Measurements from ENCODE around the gene PRG3. TPM values are rescaled to one million over a fixed set of nuclear protein-coding genes. Genes with fewer than 3 reads are reported as not detected.

The PRG3 gene
- total and polyA plus RNA-seq, 2 of the 4 experiments (the other 2 are of a cell fraction): not detected

DNA sequence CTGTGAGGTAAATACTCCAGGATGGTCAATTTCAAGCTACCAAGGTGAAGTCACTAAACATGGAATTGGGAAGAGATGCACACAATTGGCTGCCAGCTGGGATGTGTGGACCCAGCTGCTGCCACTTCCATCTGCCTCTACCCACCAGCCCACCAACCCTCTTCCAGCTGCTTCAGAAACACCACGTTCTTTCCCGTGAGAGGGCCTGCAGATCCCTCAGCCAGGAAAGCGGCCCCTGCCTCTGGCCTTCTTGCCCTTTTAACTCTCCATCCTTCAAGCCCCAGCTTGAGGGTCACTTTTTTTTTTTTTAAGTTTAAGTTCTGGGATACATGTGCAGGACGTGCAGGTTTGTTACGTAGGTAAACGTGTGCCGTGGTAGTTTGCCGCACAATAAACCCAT, 20.0 kb downstream of the PRG3 start:
- Histone ChIP-seq H3K79me1 (ENCODE audit: low read depth in 1 of 2, low read length in 2 of 2) (no peaks in the 10 kb centered on the region), H2AFZ (replicated peaks; ENCODE audit: low read length, poor library complexity) (no peak overlapping the region), H3K4me3 (ENCODE audit: insufficient read depth, low read depth, low read length) (no peak overlapping the region), H2BK15ac (ENCODE audit: low read depth, low read length) (no peak overlapping the region), H3K27ac (ENCODE audit: insufficient read depth, low read length) (no peak overlapping the region), H3K4me2 (ENCODE audit: low read depth, low read length) (no peak overlapping the region), H2BK120ac (ENCODE audit: low read depth, low read length) (no peak overlapping the region), H3K14ac (replicated peaks; ENCODE audit: low read depth, low read length) (no peak overlapping the region), H4K8ac (ENCODE audit: low read depth in 2 of 2, low read length in 2 of 2) (no peak overlapping the region), H3K9ac (ENCODE audit: low read depth, low read length) (no peak overlapping the region), H3K27me3 (ENCODE audit: control insufficient read depth, insufficient read depth, low read length) (peaks cover 46% of the 10 kb centered on the region), H2AK9ac (replicated peaks; ENCODE audit: low read depth, low read length, poor library complexity) (no peak overlapping the region), H3K4ac (ENCODE audit: low read depth, low read length) (no peak overlapping the region), H3K9me3 (ENCODE audit: control insufficient read depth, insufficient read depth, low read length) (peaks cover 3% of the 10 kb centered on the region; the same call in 1 of the 2 replicates), H2AK5ac (ENCODE audit: low read depth, low read length) (no peak overlapping the region), H2BK20ac (ENCODE audit: low read depth, low read length) (no peak overlapping the region), H3K23ac (ENCODE audit: low read depth, low read length) (no peak overlapping the region), H3K36me3 (ENCODE audit: control insufficient read depth, insufficient read depth, low read length) (no peaks in the 10 kb centered on the region), H2BK5ac (ENCODE audit: low read depth, low read length, poor library complexity, severe bottlenecking) (no peak overlapping the region), H4K20me1 (ENCODE audit: insufficient read depth, low read length) (no peaks in the 10 kb centered on the region), H3K18ac (ENCODE audit: low read depth, low read length) (no peak overlapping the region), H3K4me1 (ENCODE audit: control insufficient read depth, insufficient read depth, low read length) (no peaks in the 10 kb centered on the region), H3K56ac (ENCODE audit: extremely low read depth, insufficient read depth, low read length) (no peak overlapping the region), H4K5ac (ENCODE audit: low read depth, low read length) (no peak overlapping the region), H3K9me1 (ENCODE audit: insufficient read depth, low read length) (no peaks in the 10 kb centered on the region), H4K91ac (ENCODE audit: insufficient read depth, low read depth, low read length) (no peak overlapping the region)
- TF ChIP-seq BHLHE40 (IDR thresholded peaks at IDR 0.05; ENCODE audit: low read depth, low read length) (no peak), MAZ (IDR thresholded peaks at IDR 0.05; ENCODE audit: borderline replicate concordance, low read depth, low read length) (no peak), SMC3 (IDR thresholded peaks at IDR 0.05; ENCODE audit: low read depth, low read length) (no peak), CEBPB (IDR thresholded peaks at IDR 0.05; ENCODE audit: low read depth, low read length) (no peak), FOS (IDR thresholded peaks at IDR 0.05; ENCODE audit: low read depth, low read length) (no peak), RAD21 (IDR thresholded peaks at IDR 0.05; ENCODE audit: low read length) (no peak), MAFK (IDR thresholded peaks at IDR 0.05; ENCODE audit: low read depth, low read length) (no peak), CHD1 (IDR thresholded peaks at IDR 0.05; ENCODE audit: low read depth, low read length) (no peak)
- TF ChIP-seq, protein P1, sequence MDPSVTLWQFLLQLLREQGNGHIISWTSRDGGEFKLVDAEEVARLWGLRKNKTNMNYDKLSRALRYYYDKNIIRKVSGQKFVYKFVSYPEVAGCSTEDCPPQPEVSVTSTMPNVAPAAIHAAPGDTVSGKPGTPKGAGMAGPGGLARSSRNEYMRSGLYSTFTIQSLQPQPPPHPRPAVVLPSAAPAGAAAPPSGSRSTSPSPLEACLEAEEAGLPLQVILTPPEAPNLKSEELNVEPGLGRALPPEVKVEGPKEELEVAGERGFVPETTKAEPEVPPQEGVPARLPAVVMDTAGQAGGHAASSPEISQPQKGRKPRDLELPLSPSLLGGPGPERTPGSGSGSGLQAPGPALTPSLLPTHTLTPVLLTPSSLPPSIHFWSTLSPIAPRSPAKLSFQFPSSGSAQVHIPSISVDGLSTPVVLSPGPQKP (IDR thresholded peaks at IDR 0.05; ENCODE audit: borderline replicate concordance, low read depth, low read length): no peak
- TF ChIP-seq, protein P2, sequence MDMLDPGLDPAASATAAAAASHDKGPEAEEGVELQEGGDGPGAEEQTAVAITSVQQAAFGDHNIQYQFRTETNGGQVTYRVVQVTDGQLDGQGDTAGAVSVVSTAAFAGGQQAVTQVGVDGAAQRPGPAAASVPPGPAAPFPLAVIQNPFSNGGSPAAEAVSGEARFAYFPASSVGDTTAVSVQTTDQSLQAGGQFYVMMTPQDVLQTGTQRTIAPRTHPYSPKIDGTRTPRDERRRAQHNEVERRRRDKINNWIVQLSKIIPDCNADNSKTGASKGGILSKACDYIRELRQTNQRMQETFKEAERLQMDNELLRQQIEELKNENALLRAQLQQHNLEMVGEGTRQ (IDR thresholded peaks at IDR 0.05; ENCODE audit: low read depth, low read length): no peak
- DNase-seq: no peak
- POLR2A ChIA-PET (ENCODE audit: unreplicated experiment): no interaction called here
- intact Hi-C loops (cut with micrococcal nuclease) (no loop called here), dilution Hi-C loops (cut with HindIII; ENCODE audit: low sequenced_read_pairs, unreplicated experiment) (no loop called here), in situ Hi-C loops (cut with MboI; ENCODE audit: low sequenced_read_pairs) (loop anchor here (25.0 kb wide), 1 partner anchor 524 kb away; no protein-coding TSS in a partner anchor)
- WGBS, 2 experiments (ENCODE audit: extremely low coverage in 2 of 2, insufficient read length in 1 of 2): 60% methylated on average over 2 of the region's 8 CpGs; no CpG with 5 or more reads in 1 of the 2 experiments
- CTCF ChIA-PET: interaction anchor here (0.6 kb wide), 2 partner anchors 17 to 86 kb away, joined by 3 read pairs; no protein-coding TSS in a partner anchor
- no peak for ATAC-seq (ENCODE audit: low read depth)
- BruUV-seq (replicated peaks): no TSS peak

Data from IMR-90 (cell line).